K562 (cell line): ENCODE measurements around the gene BCL3. TPM values are rescaled to one million over a fixed set of nuclear protein-coding genes. Genes with fewer than 3 reads are reported as not detected.

Experiments
- FOXP4 ChIP-seq: sonication (generic); formaldehyde crosslinking; IDR thresholded peaks from 2 replicates; pipeline ENCODE4 v1.8.0; 2022; ENCODE audit warnings: mild to moderate bottlenecking, missing genetic modification reagents, borderline replicate concordance
- FUS ChIP-seq: fragments of 200-400 bp; formaldehyde crosslinking; optimal IDR thresholded peaks from 2 replicates; pipeline ENCODE3; 2017; ENCODE audit warnings: low read depth, low read length
- HNRNPK ChIP-seq: fragments of 200-400 bp; formaldehyde crosslinking; IDR thresholded peaks from one replicate; pipeline ENCODE4 v1.6.1; 2018; ENCODE audit warnings: mild to moderate bottlenecking, low read depth, low read length; ENCODE audit not compliant: poor library complexity, severe bottlenecking
- MYNN ChIP-seq, 2 experiments: sonication (generic); formaldehyde crosslinking in 1 of 2; IDR thresholded peaks; 2 replicates each; pipeline versions ENCODE4 v1.5.0 to v1.6.1; 2016 to 2020; ENCODE audit warnings: antibody characterized with exemption in 1 of 2, missing genetic modification reagents in 1 of 2
- NR4A1 ChIP-seq, 2 experiments: fragments of 250-450 bp in 1 of 2; fragments of 450-650 bp in 1 of 2; sonication (Bioruptor Pico) in 1 of 2; IDR thresholded peaks; 2 replicates each; pipeline versions ENCODE4 v1.4.0 to v1.6.1; 2016 to 2020; ENCODE audit warnings: mild to moderate bottlenecking in 2 of 2, missing compliant biosample characterization in 1 of 2, missing genetic modification characterization in 1 of 2, moderate library complexity in 1 of 2
- PRMT5 ChIP-seq: sonication (generic); formaldehyde crosslinking; IDR thresholded peaks from 2 replicates; pipeline ENCODE4 v1.5.0; 2020; ENCODE audit warnings: missing genetic modification reagents
- PTBP1 ChIP-seq: fragments of 200-400 bp; formaldehyde crosslinking; IDR thresholded peaks from 2 replicates; pipeline ENCODE4 v1.6.1; 2017; ENCODE audit warnings: low read depth, low read length
- PTTG1 ChIP-seq: fragments of 450-650 bp; IDR thresholded peaks from 2 replicates; pipeline ENCODE4 v1.6.1; 2016; ENCODE audit warnings: low read depth, mild to moderate bottlenecking, missing genetic modification characterization, missing compliant biosample characterization
- RAD21 ChIP-seq, 2 experiments: fragments of 250-450 bp in 1 of 2; fragments of 450-650 bp in 1 of 2; sonication (Bioruptor Pico) in 1 of 2; formaldehyde crosslinking in 1 of 2; IDR thresholded peaks in 1 of 2; conservative IDR thresholded peaks in 1 of 2; 2 replicates each; pipeline versions ENCODE4 v1.4.0 to v1.8.0; 2020 to 2022; ENCODE audit warnings: mild to moderate bottlenecking in 2 of 2, moderate library complexity in 1 of 2
- RUNX1 ChIP-seq: sonication (generic); IDR thresholded peaks from 2 replicates; pipeline ENCODE4 v1.6.1; 2016; ENCODE audit warnings: antibody characterized with exemption, low read depth
- SMAD3 ChIP-seq: fragments of 450-650 bp; formaldehyde crosslinking; conservative IDR thresholded peaks from 2 replicates; pipeline ENCODE4 v1.4.0; 2020; ENCODE audit warnings: mild to moderate bottlenecking
- ZNF3 ChIP-seq: fragments of 250-450 bp; sonication (Bioruptor Pico); IDR thresholded peaks from 2 replicates; pipeline ENCODE4 v1.5.0; 2021; ENCODE audit warnings: mild to moderate bottlenecking, moderate library complexity
- ZNF644 ChIP-seq: fragments of 200-800 bp; sonication (Bioruptor generic); IDR thresholded peaks from 2 replicates; pipeline ENCODE4 v1.6.1; 2016; ENCODE audit warnings: low read depth, missing genetic modification characterization, missing compliant biosample characterization
- ZNF75A ChIP-seq: fragments of 450-650 bp; formaldehyde crosslinking; IDR thresholded peaks from 2 replicates; pipeline ENCODE4 v1.4.0; 2020; ENCODE audit warnings: mild to moderate bottlenecking
- polyA plus RNA-seq, 8 experiments: library from polyadenylated mRNA; depleted of rRNA in 4 of 8; stranded (reverse) in 5 of 8; unstranded in 3 of 8; fragments of >200 nt; fragmentation: Nextera tagmentation in 2 of 8; fragmentation: Illumina TruSeq in 1 of 8; extraction: Ambion mirVana in 2 of 8; extraction: Trizol in 1 of 8; gene quantifications; 2 replicates each; pipeline versions ENCODE4 v1.2.1 to v1.2.3, GENCODE V29; 2011 to 2014; ENCODE audit warnings: inconsistent platforms in 1 of 8, missing spikeins in 1 of 8
- total RNA-seq, 7 experiments: library from RNA; depleted of rRNA in 6 of 7; stranded (reverse); fragments of >200 nt in 6 of 7; fragmentation: Illumina TruSeq in 2 of 7; extraction: Trizol in 2 of 7; gene quantifications; 2 replicates each; pipeline versions ENCODE4 v1.2.1 to v1.2.3, GENCODE V29; 2011 to 2021; ENCODE audit warnings: low replicate concordance in 1 of 7
- TF ChIP-seq, protein P1 (sequence below), 2 experiments: fragments of 450-650 bp; conservative IDR thresholded peaks; 2 replicates each; pipeline ENCODE4 v1.6.1; 2017; ENCODE audit warnings: mild to moderate bottlenecking in 2 of 2, moderate library complexity in 2 of 2
- TF ChIP-seq, protein P2 (sequence below): fragments of 250-450 bp; sonication (Bioruptor Pico); IDR thresholded peaks from 2 replicates; pipeline ENCODE4 v1.4.0; 2020; ENCODE audit warnings: mild to moderate bottlenecking, moderate library complexity, borderline replicate concordance
- TF ChIP-seq, protein P3 (sequence below): fragments of 250-450 bp; sonication (Bioruptor Pico); IDR thresholded peaks from 2 replicates; pipeline ENCODE4 v1.9.0; 2021; ENCODE audit warnings: mild to moderate bottlenecking, inconsistent platforms

The BCL3 gene
- total and polyA plus RNA-seq, 9 of the 15 experiments (the other 6 are each of a cell fraction or from before 2014, with no cell fraction given), result 0.03 to 2.4 (median 0.50) TPM; not detected in 1

GRCh38 chr19:44741841-44742329 is 6.6 kb upstream of the BCL3 start (continued):
- TF ChIP-seq, protein P1, sequence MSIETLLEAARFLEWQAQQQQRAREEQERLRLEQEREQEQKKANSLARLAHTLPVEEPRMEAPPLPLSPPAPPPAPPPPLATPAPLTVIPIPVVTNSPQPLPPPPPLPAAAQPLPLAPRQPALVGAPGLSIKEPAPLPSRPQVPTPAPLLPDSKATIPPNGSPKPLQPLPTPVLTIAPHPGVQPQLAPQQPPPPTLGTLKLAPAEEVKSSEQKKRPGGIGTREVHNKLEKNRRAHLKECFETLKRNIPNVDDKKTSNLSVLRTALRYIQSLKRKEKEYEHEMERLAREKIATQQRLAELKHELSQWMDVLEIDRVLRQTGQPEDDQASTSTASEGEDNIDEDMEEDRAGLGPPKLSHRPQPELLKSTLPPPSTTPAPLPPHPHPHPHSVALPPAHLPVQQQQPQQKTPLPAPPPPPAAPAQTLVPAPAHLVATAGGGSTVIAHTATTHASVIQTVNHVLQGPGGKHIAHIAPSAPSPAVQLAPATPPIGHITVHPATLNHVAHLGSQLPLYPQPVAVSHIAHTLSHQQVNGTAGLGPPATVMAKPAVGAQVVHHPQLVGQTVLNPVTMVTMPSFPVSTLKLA (conservative IDR thresholded peaks at IDR 0.05), result peak in 1 of 2 experiments; percentile 30; a peak in 1 of 4 replicates
- TF ChIP-seq ZNF75A (CRISPR knock-in tag) (no peak), FUS (no peak), MYNN (IDR thresholded peaks at IDR 0.05) (peak; percentile 93), MYNN (CRISPR knock-in tag; IDR thresholded peaks at IDR 0.05) (no peak), SMAD3 (CRISPR knock-in tag) (0 out of 2 replicates have a peak, but pooled peaks have one; percentile 24), RUNX1 (no peak), PTTG1 (tag) (no peak), FOXP4 (CRISPR knock-in tag) (no peak), HNRNPK (no peak), ZNF644 (tag) (no peak; the same call in 1 of the 2 replicates), PTBP1 (no peak), ZNF3 (CRISPR knock-in tag) (no peak), NR4A1 (CRISPR knock-in tag; IDR thresholded peaks at IDR 0.05) (no peak), NR4A1 (tag; IDR thresholded peaks at IDR 0.05) (peak; percentile 79), PRMT5 (CRISPR knock-in tag) (no peak), RAD21 (CRISPR knock-in tag; conservative IDR thresholded peaks at IDR 0.05 in 1 of 2, IDR thresholded peaks at IDR 0.05 in 1 of 2) (no peak)
- TF ChIP-seq, protein P2, sequence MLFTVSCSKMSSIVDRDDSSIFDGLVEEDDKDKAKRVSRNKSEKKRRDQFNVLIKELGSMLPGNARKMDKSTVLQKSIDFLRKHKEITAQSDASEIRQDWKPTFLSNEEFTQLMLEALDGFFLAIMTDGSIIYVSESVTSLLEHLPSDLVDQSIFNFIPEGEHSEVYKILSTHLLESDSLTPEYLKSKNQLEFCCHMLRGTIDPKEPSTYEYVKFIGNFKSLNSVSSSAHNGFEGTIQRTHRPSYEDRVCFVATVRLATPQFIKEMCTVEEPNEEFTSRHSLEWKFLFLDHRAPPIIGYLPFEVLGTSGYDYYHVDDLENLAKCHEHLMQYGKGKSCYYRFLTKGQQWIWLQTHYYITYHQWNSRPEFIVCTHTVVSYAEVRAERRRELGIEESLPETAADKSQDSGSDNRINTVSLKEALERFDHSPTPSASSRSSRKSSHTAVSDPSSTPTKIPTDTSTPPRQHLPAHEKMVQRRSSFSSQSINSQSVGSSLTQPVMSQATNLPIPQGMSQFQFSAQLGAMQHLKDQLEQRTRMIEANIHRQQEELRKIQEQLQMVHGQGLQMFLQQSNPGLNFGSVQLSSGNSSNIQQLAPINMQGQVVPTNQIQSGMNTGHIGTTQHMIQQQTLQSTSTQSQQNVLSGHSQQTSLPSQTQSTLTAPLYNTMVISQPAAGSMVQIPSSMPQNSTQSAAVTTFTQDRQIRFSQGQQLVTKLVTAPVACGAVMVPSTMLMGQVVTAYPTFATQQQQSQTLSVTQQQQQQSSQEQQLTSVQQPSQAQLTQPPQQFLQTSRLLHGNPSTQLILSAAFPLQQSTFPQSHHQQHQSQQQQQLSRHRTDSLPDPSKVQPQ, result no peak
- TF ChIP-seq, protein P3, sequence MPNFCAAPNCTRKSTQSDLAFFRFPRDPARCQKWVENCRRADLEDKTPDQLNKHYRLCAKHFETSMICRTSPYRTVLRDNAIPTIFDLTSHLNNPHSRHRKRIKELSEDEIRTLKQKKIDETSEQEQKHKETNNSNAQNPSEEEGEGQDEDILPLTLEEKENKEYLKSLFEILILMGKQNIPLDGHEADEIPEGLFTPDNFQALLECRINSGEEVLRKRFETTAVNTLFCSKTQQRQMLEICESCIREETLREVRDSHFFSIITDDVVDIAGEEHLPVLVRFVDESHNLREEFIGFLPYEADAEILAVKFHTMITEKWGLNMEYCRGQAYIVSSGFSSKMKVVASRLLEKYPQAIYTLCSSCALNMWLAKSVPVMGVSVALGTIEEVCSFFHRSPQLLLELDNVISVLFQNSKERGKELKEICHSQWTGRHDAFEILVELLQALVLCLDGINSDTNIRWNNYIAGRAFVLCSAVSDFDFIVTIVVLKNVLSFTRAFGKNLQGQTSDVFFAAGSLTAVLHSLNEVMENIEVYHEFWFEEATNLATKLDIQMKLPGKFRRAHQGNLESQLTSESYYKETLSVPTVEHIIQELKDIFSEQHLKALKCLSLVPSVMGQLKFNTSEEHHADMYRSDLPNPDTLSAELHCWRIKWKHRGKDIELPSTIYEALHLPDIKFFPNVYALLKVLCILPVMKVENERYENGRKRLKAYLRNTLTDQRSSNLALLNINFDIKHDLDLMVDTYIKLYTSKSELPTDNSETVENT, result no peak
